ENCODE measurements around the gene WWOX.

The WWOX gene

DNA sequence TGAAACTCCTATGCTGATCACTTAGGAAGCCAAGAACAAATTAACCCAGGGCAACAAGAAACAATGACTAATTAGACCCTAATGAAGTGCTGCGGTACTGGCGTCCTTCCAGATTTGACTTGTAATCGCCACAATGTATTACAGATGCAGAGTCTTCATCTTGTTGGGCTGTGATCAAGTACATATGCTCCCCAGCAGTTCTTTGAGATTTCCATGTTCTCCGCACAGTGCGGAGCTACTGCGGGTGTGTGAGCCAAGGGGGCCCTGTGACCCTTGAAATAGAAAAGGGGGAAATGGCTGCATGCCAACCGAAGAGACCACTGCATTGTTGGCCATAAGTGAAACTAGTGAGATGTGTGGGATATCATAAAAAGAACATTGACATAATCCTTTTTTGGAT, 1031.2 kb downstream of the WWOX start:
- peaks cover 4% of the 10 kb centered on the region for H3K9me3 Mint-ChIP-seq
- no peaks in the 10 kb centered on the region for H3K4me1 Mint-ChIP-seq (ENCODE audit: low read depth)
- no peaks in the 10 kb centered on the region for H3K27me3 Mint-ChIP-seq (ENCODE audit: low read depth)
- H3K4me3 Mint-ChIP-seq = no peak overlapping the region
- no peak overlapping the region for H3K27ac Mint-ChIP-seq
- H3K36me3 Mint-ChIP-seq (ENCODE audit: low read depth) = no peaks in the 10 kb centered on the region

DNA sequence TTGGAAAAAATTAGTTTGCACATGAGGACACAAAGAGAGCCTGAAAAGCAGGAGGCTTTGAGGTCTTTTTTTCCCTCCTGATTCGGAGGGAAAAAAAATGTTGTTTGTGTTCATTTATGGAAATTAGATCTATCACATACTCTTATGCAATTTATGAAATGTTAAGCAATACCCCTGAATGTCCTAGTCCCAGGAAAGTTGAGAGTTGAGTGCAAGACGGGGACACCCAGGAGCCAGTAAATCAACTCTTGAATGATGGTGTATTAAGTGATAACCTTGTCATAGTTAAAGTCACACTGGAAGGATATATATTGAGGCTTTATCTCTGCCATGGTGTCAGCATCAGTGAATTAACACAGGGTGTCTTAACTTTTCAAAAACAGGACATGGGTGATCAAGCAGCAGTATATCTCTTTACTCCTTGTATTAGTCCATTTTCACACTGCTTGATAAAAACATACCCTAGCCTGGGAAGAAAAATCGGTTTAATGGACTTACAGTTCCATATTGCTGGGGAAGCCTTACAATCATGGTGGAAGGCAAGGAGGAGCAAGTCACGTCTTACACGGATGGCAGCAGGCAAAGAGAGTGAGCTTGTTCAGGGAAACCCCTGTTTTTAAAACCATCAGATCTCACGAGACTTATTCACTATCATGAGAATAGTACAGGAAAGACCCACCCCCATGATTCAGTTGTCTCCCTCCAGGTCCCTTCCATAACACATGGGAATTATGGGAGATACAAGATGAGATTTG, 1032.0 kb downstream of the WWOX start:
- Mint-ChIP-seq H3K4me3 (no peak overlapping the region), H3K27ac (no peak overlapping the region), H3K36me3 (ENCODE audit: low read depth) (no peaks in the 10 kb centered on the region), H3K27me3 (ENCODE audit: low read depth) (no peaks in the 10 kb centered on the region), H3K9me3 (peaks cover 4% of the 10 kb centered on the region), H3K4me1 (ENCODE audit: low read depth) (no peaks in the 10 kb centered on the region)

DNA sequence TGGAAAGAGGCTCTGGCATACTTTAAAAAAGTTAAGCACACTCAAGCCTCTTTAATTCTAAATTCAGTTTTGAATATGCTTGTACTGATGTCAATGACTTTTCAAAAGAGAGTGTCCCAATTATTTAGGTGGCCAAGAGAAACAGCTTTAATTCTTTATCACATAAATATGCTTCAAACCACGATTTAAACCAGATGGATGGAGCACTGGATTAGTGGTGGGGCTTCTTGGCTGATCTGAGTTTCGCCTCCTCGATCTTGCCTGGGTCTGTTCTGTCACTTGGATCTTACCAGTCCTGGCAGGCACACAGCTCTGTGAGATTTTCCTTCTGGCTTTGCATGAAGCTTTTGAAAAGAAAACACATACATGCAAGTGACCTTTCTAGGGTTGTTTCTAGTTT, 1033.2 kb downstream of the WWOX start:
- Mint-ChIP-seq H3K27me3 (ENCODE audit: low read depth) (no peaks in the 10 kb centered on the region), H3K4me1 (ENCODE audit: low read depth) (no peaks in the 10 kb centered on the region), H3K4me3 (no peak overlapping the region), H3K9me3 (peaks cover 3% of the 10 kb centered on the region), H3K27ac (no peak overlapping the region), H3K36me3 (ENCODE audit: low read depth) (no peaks in the 10 kb centered on the region)

DNA sequence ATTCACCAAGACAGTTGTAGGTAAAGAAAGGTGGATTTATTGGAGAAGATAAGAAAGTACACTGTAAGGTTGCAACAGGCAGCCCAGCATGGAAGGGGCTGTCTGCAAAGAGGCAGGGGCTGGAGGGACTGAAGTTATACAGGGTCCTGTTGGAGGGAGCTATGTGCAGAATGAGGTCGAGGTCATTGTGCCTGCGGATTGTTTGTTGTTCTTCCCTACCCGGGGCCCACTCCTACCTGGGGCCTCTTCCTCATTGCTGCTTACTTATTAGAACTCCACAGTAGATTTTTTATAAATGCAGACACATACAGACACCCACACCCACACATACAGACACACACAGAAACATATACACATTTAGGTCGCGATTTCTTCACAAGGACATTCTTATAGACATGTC, 1034.8 kb downstream of the WWOX start:
- H3K27me3 Mint-ChIP-seq (ENCODE audit: low read depth) = no peaks in the 10 kb centered on the region
- no peaks in the 10 kb centered on the region for H3K9me3 Mint-ChIP-seq
- no peaks in the 10 kb centered on the region for H3K4me1 Mint-ChIP-seq (ENCODE audit: low read depth)
- no peaks in the 10 kb centered on the region for H3K36me3 Mint-ChIP-seq (ENCODE audit: low read depth)
- no peak overlapping the region for H3K4me3 Mint-ChIP-seq
- H3K27ac Mint-ChIP-seq = no peak overlapping the region

DNA sequence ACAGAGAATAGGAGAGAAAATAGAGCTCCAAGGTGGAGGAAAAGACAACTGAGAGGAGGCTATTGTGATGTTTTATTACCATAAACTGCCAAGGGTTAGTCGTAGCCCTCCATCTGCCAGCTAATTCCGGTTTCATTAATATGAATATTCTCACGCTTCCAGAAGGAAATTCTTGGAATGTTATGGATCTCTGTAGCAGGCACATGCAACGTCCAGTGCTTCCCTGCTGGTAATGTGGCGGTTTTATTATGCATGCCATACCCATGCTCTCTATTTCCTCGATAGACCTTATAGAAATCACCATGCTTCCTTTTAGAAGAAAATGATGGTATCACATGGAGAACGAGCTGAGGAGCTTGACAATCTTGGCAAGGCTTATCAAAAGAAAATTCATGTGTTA, 1037.5 kb downstream of the WWOX start:
- Mint-ChIP-seq H3K9me3 (no peaks in the 10 kb centered on the region), H3K27ac (no peak overlapping the region), H3K4me3 (no peak overlapping the region), H3K27me3 (ENCODE audit: low read depth) (no peaks in the 10 kb centered on the region), H3K4me1 (ENCODE audit: low read depth) (no peaks in the 10 kb centered on the region), H3K36me3 (ENCODE audit: low read depth) (no peaks in the 10 kb centered on the region)

DNA sequence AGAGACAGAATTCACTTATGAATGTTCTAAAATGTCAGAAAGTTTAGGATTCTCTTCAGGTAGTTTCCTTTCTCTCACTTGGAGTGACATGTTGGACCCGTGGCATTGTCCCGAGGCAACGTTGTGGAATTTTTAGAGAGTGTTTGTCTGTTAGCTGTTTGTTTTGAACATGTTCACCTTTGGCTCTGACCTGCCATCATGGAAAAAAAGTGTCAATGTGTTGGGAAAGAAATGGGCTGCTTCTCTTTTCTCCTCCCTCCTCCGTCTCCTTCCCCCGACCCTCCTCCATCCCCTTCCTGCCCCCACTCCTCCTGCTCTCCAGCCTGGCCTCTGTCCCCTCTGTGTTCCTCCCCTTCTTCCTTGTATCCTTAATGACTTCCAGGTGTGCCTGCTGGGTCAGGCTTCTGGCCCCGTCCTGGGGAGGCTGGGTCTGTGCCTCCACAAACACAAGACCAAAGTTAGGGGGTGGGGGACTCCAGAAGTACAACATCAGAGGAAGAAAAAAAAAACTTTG, 1038.0 kb downstream of the WWOX start:
- Mint-ChIP-seq H3K27ac (no peak overlapping the region), H3K9me3 (no peaks in the 10 kb centered on the region), H3K27me3 (ENCODE audit: low read depth) (peaks cover 3% of the 10 kb centered on the region), H3K4me3 (no peak overlapping the region), H3K4me1 (ENCODE audit: low read depth) (no peaks in the 10 kb centered on the region), H3K36me3 (ENCODE audit: low read depth) (no peaks in the 10 kb centered on the region)

DNA sequence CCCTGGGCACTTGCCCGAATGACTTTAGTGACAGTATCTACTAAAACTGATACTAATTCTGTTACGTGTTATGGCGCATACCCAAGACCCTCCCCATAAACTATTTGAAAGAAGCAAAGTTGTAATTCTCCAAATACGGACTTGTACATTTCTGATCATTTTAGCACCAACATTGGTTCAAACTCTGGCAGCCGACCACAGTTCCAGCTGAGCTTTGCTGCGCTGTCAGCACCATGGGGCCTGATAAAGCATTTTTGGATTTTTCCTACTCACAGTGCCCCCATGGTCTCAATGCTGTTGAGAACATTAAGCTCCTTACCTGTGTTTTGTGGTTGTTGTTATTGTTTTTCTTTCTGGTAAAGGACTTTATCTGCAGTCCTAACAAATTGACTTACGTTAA, 1040.3 kb downstream of the WWOX start:
- H3K4me3 Mint-ChIP-seq = no peak overlapping the region
- H3K36me3 Mint-ChIP-seq (ENCODE audit: low read depth) = no peaks in the 10 kb centered on the region
- no peaks in the 10 kb centered on the region for H3K9me3 Mint-ChIP-seq
- H3K27me3 Mint-ChIP-seq (ENCODE audit: low read depth) = peaks cover 3% of the 10 kb centered on the region
- no peaks in the 10 kb centered on the region for H3K4me1 Mint-ChIP-seq (ENCODE audit: low read depth)
- H3K27ac Mint-ChIP-seq = no peak overlapping the region

DNA sequence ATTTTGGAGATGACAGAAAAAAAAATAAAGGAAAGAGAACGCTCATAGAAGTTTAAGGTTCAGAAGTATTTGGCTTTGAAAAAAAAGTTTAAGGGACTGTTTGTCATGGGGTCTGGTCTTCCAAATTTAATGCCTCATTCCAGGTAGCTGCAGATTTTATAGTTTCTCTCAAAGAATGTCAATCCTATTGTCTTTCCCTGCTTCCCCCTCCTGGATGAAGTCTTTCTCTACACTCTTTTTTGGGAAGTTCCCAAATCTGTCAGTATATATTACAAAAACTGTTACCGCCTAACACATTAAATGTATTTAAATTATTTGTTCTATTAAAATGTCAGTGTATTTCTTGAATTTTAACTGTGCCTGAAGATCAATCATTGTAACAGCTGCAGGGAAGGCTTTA, 1043.6 kb downstream of the WWOX start:
- no peaks in the 10 kb centered on the region for H3K9me3 Mint-ChIP-seq
- no peak overlapping the region for H3K4me3 Mint-ChIP-seq
- H3K27me3 Mint-ChIP-seq (ENCODE audit: low read depth) = peaks cover 8% of the 10 kb centered on the region
- H3K4me1 Mint-ChIP-seq (ENCODE audit: low read depth) = no peaks in the 10 kb centered on the region
- no peaks in the 10 kb centered on the region for H3K36me3 Mint-ChIP-seq (ENCODE audit: low read depth)
- no peak overlapping the region for H3K27ac Mint-ChIP-seq

DNA sequence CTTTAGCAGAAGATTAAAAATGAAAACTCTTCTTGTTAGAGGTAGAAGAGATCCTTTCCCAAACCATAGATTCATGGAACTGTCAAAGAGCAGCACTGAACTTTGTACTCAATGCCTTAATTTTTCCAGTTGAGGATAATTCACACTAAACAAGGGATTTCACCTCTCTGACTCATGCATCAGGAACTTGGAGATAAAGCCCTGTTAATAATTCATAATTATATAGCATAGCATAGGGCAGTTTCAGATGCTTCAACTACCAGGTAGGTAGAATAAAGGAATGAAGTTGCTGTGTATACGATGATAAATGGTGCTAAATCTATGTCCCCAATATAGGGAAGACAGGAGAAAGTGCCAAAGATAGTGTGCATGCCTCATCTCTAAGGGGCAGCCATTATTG, 1050.7 kb downstream of the WWOX start:
- Mint-ChIP-seq H3K27me3 (ENCODE audit: low read depth) (peaks cover 9% of the 10 kb centered on the region), H3K27ac (no peak overlapping the region), H3K4me3 (no peak overlapping the region), H3K4me1 (ENCODE audit: low read depth) (peaks cover 3% of the 10 kb centered on the region), H3K36me3 (ENCODE audit: low read depth) (peaks cover 2% of the 10 kb centered on the region), H3K9me3 (no peaks in the 10 kb centered on the region)

DNA sequence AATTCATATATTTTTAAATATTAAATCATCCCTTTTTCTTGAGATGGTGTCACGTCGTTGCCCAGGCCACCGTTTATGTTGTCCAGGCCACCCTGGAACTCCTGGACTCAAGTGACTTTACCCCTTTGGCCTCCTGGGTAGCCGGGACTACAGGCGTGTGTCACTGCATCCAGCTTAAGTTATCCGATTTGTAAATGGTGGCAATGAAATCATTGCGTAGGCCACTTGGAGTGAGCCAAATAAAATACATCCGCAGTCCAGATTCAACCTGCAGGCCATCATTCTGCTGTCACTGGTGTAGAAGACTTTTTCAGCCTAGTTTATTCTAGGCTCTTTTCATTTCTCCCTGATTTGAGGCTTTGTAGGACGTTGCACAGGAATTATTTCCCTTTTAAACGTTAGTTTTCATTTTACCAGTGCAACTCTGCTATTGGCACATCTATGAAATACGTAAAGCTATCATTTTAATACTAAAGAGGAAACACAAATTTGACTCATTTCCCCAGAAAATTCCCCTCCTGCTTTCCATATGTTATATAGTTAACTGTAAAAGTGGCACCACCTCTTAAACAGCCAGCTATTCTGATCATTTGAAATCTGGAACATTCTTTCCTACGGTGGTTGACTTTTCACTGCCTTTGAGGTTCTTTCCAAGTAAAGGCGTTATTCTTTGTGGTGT, 1051.3 kb downstream of the WWOX start:
- Mint-ChIP-seq H3K36me3 (ENCODE audit: low read depth) (peaks cover 2% of the 10 kb centered on the region), H3K4me3 (no peak overlapping the region), H3K27ac (no peak overlapping the region), H3K4me1 (ENCODE audit: low read depth) (peaks cover 3% of the 10 kb centered on the region), H3K27me3 (ENCODE audit: low read depth) (peaks cover 9% of the 10 kb centered on the region), H3K9me3 (no peaks in the 10 kb centered on the region)

DNA sequence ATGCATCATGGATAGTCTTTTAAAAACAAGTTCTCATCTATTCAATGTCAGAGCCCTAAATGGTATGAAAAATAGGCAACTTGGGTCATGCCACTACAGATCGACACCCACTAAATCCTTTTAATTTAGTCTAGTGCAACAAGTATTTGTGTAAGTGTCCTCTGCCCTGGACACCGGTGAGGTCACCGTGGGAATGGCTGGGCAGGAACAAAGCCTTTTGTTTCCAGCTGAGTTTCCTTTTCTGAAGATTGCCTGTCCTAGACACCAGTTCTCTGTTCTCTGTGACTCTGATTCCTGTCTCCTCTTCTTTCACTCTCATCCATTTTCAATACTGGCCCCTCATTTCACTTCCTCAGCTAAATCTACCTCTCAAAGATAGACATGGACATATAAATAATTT, 1054.6 kb downstream of the WWOX start:
- Mint-ChIP-seq H3K27ac (no peak overlapping the region), H3K36me3 (ENCODE audit: low read depth) (peaks cover 2% of the 10 kb centered on the region), H3K27me3 (ENCODE audit: low read depth) (no peaks in the 10 kb centered on the region), H3K9me3 (no peaks in the 10 kb centered on the region), H3K4me1 (ENCODE audit: low read depth) (peaks cover 16% of the 10 kb centered on the region), H3K4me3 (no peak overlapping the region)

DNA sequence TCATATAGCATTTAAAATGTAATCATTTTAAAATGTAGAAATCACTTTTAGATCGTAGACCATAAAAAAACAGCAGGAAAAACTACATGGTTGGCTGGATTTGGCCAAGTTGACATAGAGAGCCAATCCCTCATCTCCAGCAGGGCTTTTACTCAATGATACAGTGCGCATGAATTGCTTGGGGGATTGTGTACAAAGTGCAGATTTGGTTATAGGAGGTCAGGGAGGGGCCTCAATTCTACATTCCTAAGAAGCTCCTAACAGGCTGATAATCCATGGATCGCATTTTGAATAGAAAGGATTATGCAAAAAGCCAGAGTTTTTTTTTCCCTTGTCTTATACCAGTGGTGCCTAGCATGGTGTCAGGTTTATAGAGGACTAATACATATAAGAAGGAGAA, 1056.0 kb downstream of the WWOX start:
- Mint-ChIP-seq H3K9me3 (no peaks in the 10 kb centered on the region), H3K36me3 (ENCODE audit: low read depth) (no peaks in the 10 kb centered on the region), H3K27ac (no peak overlapping the region), H3K27me3 (ENCODE audit: low read depth) (no peaks in the 10 kb centered on the region), H3K4me3 (no peak overlapping the region), H3K4me1 (ENCODE audit: low read depth) (peaks cover 16% of the 10 kb centered on the region)

DNA sequence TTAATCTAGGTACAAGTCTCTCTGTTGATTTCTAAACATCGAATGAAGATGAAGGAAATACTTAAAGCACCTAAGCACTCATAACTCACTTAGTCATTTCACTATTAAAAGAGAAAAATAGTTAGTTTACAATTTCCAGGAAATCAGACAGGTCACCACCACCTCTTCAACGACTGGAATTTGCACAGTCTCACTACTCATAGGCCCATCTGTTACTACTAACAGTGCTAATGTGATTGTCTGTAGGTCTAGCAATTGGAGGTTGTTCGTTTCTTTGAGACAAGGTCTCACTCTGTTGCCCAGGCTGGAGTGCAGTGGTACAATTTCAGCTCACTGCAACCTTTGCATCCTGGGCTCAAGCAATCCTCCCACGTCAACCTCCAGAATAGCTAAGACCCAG, 1056.5 kb downstream of the WWOX start:
- Mint-ChIP-seq H3K9me3 (no peaks in the 10 kb centered on the region), H3K4me1 (ENCODE audit: low read depth) (peaks cover 16% of the 10 kb centered on the region), H3K27me3 (ENCODE audit: low read depth) (no peaks in the 10 kb centered on the region)

DNA sequence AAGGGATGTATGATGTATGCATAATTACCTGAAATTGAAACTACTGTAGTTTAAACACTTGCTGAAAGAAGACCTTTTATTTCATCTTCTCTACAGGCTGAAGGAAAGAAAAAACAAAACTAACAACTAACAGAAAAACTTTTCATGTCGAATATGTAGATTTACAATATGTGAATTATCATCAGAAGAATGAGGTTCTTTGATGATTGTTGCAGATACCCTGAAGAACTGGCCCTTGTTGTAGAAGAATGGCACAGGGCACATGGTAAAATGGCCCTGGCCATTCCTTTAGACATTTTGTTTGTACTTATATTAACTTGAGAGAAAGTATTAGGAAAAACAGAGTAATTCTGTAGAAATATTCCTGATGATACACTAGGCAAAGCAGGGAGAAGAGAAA, 1057.3 kb downstream of the WWOX start:
- Mint-ChIP-seq H3K36me3 (ENCODE audit: low read depth) (peaks cover 1% of the 10 kb centered on the region), H3K4me1 (ENCODE audit: low read depth) (peaks cover 17% of the 10 kb centered on the region), H3K9me3 (no peaks in the 10 kb centered on the region), H3K27me3 (ENCODE audit: low read depth) (no peaks in the 10 kb centered on the region), H3K4me3 (no peak overlapping the region), H3K27ac (no peak overlapping the region)

More for the DNA sequence above, 1056.5 kb downstream of the WWOX start:
- Mint-ChIP-seq H3K4me3 (no peak overlapping the region), H3K36me3 (ENCODE audit: low read depth) (no peaks in the 10 kb centered on the region), H3K27ac (no peak overlapping the region)

DNA sequence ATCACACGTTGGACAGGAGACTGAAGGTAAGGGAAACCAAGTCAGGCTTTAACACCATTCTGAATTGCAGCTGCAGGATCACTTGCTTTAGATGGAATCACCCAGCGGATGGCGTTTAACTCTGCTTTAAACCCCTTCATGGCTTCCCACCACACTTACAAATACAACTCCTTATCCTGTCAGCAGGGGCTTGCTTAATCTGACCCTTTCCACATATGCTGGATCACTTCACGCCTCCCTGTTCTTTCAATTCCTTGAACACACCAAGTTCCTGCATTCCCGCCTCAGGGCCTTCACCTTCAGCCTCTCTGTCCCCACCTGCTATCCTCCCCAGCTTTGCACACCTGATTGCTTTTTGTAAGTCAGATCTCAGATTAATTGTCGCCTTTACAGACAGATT, 1058.9 kb downstream of the WWOX start:
- Mint-ChIP-seq H3K27ac (no peak overlapping the region), H3K4me1 (ENCODE audit: low read depth) (peaks cover 21% of the 10 kb centered on the region), H3K4me3 (no peak overlapping the region), H3K27me3 (ENCODE audit: low read depth) (no peaks in the 10 kb centered on the region), H3K36me3 (ENCODE audit: low read depth) (peaks cover 1% of the 10 kb centered on the region), H3K9me3 (no peaks in the 10 kb centered on the region)
